Testis (tissue), 2 donors: ENCODE results near the gene GNG10.

Experiments
- POLR2A ChIP-seq: fragments of 450-650 bp; IDR thresholded peaks from one replicate; pipeline ENCODE4 v1.6.1; 2017; ENCODE audit warnings: antibody characterized with exemption, mild to moderate bottlenecking, moderate library complexity
- TF ChIP-seq, protein P1 (sequence below), 3 experiments: fragments of 450-650 bp in 2 of 3; fragments of 200-600 bp in 1 of 3; sonication (generic) in 1 of 3; IDR thresholded peaks; one replicate each; pipeline ENCODE4 v1.5.1; 2016 to 2019; ENCODE audit warnings: antibody characterized with exemption in 3 of 3, mild to moderate bottlenecking in 2 of 3, moderate library complexity in 1 of 3

DNA sequence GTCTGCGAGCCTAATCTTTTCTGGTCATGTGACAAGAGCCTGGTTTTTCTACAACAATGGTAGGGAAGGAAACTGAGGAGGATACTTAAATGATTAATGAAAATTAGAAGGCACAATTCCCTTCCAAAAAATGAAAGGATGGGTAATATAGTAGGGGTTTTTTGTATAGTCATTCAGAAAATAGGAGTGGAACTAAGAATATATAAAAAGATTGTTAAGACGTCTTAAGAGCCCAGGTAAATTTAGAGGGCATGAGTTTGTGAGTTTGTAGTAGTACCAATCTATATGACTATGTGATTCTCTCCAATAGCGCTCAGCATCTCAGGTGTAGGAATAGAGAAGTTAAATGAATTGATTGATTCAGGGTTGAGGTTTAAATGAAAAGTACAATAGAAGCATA, 50.1 kb downstream of the GNG10 start:
- TF ChIP-seq, protein P1, sequence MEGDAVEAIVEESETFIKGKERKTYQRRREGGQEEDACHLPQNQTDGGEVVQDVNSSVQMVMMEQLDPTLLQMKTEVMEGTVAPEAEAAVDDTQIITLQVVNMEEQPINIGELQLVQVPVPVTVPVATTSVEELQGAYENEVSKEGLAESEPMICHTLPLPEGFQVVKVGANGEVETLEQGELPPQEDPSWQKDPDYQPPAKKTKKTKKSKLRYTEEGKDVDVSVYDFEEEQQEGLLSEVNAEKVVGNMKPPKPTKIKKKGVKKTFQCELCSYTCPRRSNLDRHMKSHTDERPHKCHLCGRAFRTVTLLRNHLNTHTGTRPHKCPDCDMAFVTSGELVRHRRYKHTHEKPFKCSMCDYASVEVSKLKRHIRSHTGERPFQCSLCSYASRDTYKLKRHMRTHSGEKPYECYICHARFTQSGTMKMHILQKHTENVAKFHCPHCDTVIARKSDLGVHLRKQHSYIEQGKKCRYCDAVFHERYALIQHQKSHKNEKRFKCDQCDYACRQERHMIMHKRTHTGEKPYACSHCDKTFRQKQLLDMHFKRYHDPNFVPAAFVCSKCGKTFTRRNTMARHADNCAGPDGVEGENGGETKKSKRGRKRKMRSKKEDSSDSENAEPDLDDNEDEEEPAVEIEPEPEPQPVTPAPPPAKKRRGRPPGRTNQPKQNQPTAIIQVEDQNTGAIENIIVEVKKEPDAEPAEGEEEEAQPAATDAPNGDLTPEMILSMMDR (IDR thresholded peaks at IDR 0.05) = no peak
- no peak for TF ChIP-seq POLR2A
